NCI-H146 (cell line): ENCODE measurements around the gene KRT15.

Experiments used
- DNase-seq: peaks from one replicate; lab custom pipeline; 2025; lab: John Stamatoyannopoulos, UW

The KRT15 gene

GRCh38 chr17:41524261-41524660, 5.6 kb upstream of the KRT15 start:
- no peak for DNase-seq

- no peak for DNase-seq
These were observed 5.1 kb upstream of the KRT15 start for GRCh38 chr17:41523787-41524186.

GRCh38 chr17:41523225-41523593, 4.5 kb upstream of the KRT15 start:
- DNase-seq, result no peak

- DNase-seq, result no peak
These were observed 3.9 kb upstream of the KRT15 start for GRCh38 chr17:41522301-41523224.

GRCh38 chr17:41521574-41522261, 3.0 kb upstream of the KRT15 start:
- no peak for DNase-seq

- DNase-seq, result peak; percentile 89
These were observed 2.3 kb upstream of the KRT15 start for GRCh38 chr17:41520821-41521521.

GRCh38 chr17:41519501-41520224, 973 bp upstream of the KRT15 start:
- peak; percentile 89 for DNase-seq

GRCh38 chr17:41518031-41518430, 659 bp downstream of the KRT15 start:
- peak; percentile 24 for DNase-seq

- DNase-seq, result no peak
These were observed 1.8 kb downstream of the KRT15 start for GRCh38 chr17:41516830-41517283.

- DNase-seq, result no peak
These were observed 2.4 kb downstream of the KRT15 start for GRCh38 chr17:41516147-41516829.

- DNase-seq, result peak; percentile 89
These were observed 5.5 kb downstream of the KRT15 start for GRCh38 chr17:41513168-41513547.

- DNase-seq, result no peak
These were observed 6.0 kb downstream of the KRT15 start for GRCh38 chr17:41512546-41513167.

GRCh38 chr17:41511716-41512115, 7.0 kb downstream of the KRT15 start:
- DNase-seq, result no peak

- peak; percentile 45 for DNase-seq
These were observed 7.6 kb downstream of the KRT15 start for GRCh38 chr17:41511116-41511515.

- DNase-seq, result peak; percentile 28
These were observed 8.2 kb downstream of the KRT15 start for GRCh38 chr17:41510251-41511065.

GRCh38 chr17:41507315-41507880, 11.3 kb downstream of the KRT15 start:
- no peak for DNase-seq

- no peak for DNase-seq
These were observed 12.6 kb downstream of the KRT15 start for GRCh38 chr17:41505809-41506767.

- DNase-seq, result no peak
These were observed 13.5 kb downstream of the KRT15 start, which contains the start of gene KRT13 for GRCh38 chr17:41505007-41505808. Gene KRT13, minus strand, starts transcription at chr17:41505612. Its CDS starts 62 bp downstream, at chr17:41505550.
